NCI-H510A treated with DMSO at 0.1 percent for 48 hours (cell line): ENCODE measurements around the gene HTD2.
"Not testable (repeated sequence)": the region's sequence is repeated elsewhere in the genome, so short reads cannot be mapped to it uniquely, and the experiment has no call there.

Source experiments
- DNase-seq: peaks from one replicate; lab custom pipeline; 2025; lab: John Stamatoyannopoulos, UW

Gene HTD2

GRCh38 chr3:58332575-58333188, 26.4 kb downstream of the HTD2 start, which contains the start of gene PXK:
Gene PXK (plus strand): TSS chr3:58332892. CDS start chr3:58332989, 97 bp downstream.
- DNase-seq, result peak; percentile 14

- peak; percentile 2 for DNase-seq
Observed at GRCh38 chr3:58333206-58334012, 27.1 kb downstream of the HTD2 start.

GRCh38 chr3:58334013-58334321, 27.6 kb downstream of the HTD2 start:
- no peak for DNase-seq

GRCh38 chr3:58334506-58334884, 28.2 kb downstream of the HTD2 start:
- DNase-seq, result no peak

- no peak for DNase-seq
Observed at GRCh38 chr3:58335652-58335947, 29.3 kb downstream of the HTD2 start.

GRCh38 chr3:58336135-58336882, 30.0 kb downstream of the HTD2 start:
- DNase-seq, result no peak

- DNase-seq, result no peak
Observed at GRCh38 chr3:58337190-58337589, 30.9 kb downstream of the HTD2 start.

GRCh38 chr3:58339146-58339545, 32.8 kb downstream of the HTD2 start:
- not testable (repeated sequence) for DNase-seq

- DNase-seq, result no peak
Observed at GRCh38 chr3:58340594-58341244, 34.4 kb downstream of the HTD2 start.

- DNase-seq, result no peak
Observed at GRCh38 chr3:58341376-58341775, 35.1 kb downstream of the HTD2 start.

- no peak for DNase-seq
Observed at GRCh38 chr3:58342676-58343075, 36.4 kb downstream of the HTD2 start.

GRCh38 chr3:58345457-58345856, 39.1 kb downstream of the HTD2 start:
- no peak for DNase-seq

GRCh38 chr3:58346368-58346767, 40.0 kb downstream of the HTD2 start:
- no peak for DNase-seq

GRCh38 chr3:58347984-58348383, 41.7 kb downstream of the HTD2 start:
- no peak for DNase-seq

GRCh38 chr3:58349792-58350626, 43.7 kb downstream of the HTD2 start:
- peak; percentile 38 for DNase-seq

GRCh38 chr3:58350627-58351013, 44.3 kb downstream of the HTD2 start:
- no peak for DNase-seq

- DNase-seq, result no peak
Observed at GRCh38 chr3:58351920-58352319, 45.6 kb downstream of the HTD2 start.

GRCh38 chr3:58352626-58353025, 46.3 kb downstream of the HTD2 start:
- DNase-seq, result no peak

- DNase-seq, result no peak
Observed at GRCh38 chr3:58353722-58354553, 47.6 kb downstream of the HTD2 start.

GRCh38 chr3:58355179-58355578, 48.9 kb downstream of the HTD2 start:
- DNase-seq, result no peak

- no peak for DNase-seq
Observed at GRCh38 chr3:58356054-58356453, 49.7 kb downstream of the HTD2 start.
